DMS53 treated with DMSO at 0.1 percent for 48 hours (cell line): Measurements from ENCODE around the gene NFKBIA.
A peak's percentile ranks its signal among the peaks of the same experiment; 100 is the strongest.
"Not testable (repeated sequence)": the region's sequence is repeated elsewhere in the genome, so short reads cannot be mapped to it uniquely, and the experiment has no call there.

Experiments used
- DNase-seq: peaks from one replicate; lab custom pipeline; 2025; ENCODE audit not compliant: unreplicated experiment; lab: John Stamatoyannopoulos, UW

The NFKBIA gene, protein sequence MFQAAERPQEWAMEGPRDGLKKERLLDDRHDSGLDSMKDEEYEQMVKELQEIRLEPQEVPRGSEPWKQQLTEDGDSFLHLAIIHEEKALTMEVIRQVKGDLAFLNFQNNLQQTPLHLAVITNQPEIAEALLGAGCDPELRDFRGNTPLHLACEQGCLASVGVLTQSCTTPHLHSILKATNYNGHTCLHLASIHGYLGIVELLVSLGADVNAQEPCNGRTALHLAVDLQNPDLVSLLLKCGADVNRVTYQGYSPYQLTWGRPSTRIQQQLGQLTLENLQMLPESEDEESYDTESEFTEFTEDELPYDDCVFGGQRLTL

DNA sequence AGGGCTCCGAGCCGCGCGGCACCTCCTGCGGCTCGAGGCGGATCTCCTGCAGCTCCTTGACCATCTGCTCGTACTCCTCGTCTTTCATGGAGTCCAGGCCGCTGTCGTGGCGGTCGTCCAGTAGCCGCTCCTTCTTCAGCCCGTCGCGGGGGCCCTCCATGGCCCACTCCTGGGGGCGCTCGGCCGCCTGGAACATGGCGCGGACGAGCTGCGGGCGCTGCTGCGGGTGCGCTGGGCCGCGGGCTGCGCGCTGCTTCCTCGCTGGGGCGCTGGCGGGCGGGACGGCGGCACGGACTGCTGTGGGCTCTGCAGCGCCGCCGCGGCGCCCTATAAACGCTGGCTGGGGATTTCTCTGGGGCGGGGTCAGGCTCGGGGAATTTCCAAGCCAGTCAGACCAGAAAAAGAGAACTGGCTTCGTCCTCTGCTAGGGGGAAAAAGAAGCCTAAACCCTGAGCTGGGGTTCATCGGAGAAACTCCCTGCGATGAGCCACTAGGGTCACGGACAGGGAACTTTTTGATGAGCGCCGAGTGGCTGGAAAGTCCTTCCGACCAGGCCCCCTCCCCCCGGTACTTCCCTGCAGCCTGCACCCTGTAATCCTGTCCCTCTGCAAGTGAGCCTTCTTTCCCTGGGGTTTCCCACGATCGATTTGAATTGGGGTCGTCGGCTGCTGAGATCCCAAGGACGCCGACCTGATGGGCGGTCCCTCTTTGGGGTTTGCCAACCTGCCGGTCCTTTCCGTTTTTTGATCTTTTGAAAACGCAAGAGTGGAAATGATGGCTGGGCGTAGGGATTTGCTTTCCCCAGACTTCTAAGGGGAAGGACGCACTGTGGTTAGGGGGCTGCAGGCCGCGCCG is at the start of gene NFKBIA:
TSS of gene NFKBIA (minus strand) at position 301 of the 855 bp plus-strand sequence. CDS start at position 196, 105 bp downstream.
- peak; percentile 64 for DNase-seq

DNA sequence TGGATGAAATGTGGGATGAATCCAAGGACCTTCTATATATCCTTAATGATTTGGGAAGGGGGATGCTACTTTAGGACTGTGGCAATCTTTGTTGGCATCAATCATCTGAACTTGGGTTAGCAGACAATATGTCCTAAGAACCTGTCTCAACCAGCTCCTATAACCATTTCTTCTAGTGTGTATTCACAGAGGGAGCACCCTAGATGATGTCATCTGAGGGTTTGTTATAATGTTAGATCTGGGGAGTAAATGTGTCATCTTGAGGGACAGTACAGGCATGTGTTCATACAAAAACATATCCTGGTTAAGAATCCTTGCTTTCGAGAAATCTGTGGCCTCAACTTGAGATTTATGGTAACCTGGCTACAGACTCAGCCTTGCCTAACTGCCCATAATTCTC is 41.9 kb upstream of the NFKBIA start:
- no peak for DNase-seq

DNA sequence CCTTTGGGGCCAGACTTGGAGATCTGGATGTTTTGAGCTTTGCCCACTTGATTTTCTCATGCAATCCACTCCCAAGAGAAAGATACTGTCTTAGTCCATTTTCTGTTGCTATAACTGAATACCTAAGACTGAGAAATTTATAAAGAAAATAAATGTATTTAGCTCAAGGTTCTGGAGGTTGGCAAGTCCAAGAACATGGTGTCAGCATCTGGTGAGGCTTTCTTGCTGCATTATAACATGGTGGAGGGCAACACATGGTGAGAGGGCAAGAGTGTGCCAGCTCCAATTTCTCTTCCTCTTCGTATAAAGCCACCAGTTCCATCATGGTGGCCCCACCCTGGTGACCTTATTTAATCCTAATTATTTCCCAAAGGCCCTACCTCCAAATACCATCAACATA is 39.6 kb upstream of the NFKBIA start:
- no peak for DNase-seq

DNA sequence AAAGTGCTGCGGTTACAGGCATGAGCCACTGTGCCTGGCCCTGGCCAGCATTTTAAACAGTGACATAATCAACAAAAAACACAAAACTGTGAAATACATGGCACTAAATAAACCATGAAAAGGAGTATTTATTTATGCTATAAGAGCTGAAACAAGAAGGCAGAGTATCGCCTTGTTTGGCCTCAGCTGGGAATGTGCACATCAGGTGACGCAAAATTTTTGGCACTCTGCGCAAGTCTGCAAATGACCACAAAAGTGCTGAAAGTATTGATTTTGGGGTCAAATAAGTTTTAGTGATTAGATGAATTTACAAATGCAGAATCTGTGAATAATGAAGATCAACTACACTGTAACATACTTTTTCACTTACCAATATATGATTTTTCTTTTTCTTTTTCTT is 36.6 kb upstream of the NFKBIA start:
- no peak for DNase-seq

DNA sequence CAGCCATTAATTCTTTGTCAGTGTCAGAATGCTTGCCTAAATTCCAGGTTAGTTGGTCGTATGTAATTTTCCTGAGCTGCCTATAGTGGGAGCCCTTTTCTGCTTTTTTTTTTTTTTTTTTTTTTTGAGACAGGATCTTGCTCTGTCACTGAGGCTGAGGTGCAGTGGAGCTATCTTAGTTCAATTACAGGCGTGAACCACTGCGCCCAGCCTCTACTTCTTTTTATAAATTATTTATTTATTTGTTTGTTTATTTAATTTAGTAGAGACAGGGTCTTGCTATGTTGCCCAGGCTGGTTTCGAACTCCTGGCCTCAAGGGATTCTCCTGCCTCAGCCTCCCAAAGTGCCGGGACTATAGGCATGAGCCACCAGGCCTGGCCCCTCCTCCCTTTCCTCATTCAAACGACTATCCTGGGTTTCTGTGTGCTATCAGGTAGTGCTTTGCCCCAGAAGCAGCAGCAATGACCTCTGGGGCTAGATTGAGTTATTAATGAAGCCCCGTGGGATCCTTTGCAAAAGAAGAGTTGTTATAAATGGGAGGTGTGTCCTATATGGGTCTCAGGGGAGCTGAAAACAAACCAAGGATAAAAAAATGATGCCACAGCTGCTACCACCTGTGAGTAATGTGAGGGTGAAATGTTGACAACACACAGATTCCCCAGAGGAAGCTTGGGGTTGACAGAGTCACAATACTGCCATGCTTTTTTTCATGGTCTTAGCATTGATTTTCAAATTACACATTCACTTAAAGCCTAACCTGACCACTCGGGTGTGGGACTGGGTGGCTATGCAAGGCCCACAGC is 34.6 kb upstream of the NFKBIA start:
- peak; percentile 3 for DNase-seq

DNA sequence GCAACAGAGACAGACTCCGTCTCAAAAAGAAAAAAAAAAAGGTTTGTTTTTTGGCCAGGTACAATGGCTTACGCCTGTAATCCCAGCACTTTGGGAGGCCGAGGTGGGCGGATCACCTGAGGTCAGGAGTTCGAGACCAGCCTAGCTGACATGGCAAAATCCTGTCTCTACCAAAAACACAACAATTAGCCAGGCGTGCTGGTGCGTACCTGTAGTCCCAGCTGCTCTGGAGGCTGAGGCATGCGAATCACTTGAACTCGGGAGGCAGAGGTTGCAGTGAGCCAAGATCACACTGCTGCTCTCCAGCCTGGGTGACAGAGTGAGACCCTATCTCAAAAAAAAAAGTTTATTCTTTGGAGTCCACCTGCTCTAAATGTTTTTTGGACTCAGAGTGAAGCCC is 33.9 kb upstream of the NFKBIA start:
- DNase-seq = not testable (repeated sequence)

DNA sequence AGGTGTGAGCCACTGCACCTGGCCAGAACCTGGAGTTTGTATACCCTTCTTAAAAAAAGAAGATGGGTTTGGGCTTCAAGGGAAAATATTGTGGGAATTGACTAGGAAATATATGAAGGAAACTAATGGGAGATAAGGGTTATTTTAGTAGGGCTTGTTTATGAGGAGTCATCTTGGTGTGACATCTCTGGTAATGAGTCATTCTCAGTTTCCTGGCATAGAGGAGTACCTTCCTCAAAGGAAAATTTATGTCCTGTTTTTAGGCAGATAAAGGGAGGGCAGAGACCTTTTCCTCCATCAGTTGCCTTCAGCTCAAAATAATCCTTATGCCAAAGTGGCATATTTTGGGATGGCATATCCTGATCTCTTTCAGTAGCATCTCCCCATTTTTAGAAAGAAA is 30.6 kb upstream of the NFKBIA start:
- no peak for DNase-seq

DNA sequence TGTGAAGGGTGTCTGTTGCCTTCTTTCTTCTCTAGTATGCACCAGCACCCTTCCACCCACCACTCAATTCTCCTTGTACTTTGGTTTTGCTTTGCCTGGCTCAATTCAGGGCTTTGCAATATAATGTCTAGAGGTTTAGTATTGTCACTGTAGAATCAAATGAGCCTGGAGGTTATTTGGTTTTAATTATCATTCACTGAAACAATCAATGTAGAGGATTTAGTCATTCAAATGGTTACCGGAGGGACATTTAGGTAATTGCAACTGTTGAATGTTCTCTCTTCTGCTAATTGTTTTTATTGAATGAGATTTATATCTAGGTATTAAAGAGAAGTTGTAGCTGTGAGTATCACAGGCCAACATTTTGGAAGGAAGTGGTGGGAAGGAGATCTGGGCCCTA is 29.3 kb upstream of the NFKBIA start:
- DNase-seq = no peak

DNA sequence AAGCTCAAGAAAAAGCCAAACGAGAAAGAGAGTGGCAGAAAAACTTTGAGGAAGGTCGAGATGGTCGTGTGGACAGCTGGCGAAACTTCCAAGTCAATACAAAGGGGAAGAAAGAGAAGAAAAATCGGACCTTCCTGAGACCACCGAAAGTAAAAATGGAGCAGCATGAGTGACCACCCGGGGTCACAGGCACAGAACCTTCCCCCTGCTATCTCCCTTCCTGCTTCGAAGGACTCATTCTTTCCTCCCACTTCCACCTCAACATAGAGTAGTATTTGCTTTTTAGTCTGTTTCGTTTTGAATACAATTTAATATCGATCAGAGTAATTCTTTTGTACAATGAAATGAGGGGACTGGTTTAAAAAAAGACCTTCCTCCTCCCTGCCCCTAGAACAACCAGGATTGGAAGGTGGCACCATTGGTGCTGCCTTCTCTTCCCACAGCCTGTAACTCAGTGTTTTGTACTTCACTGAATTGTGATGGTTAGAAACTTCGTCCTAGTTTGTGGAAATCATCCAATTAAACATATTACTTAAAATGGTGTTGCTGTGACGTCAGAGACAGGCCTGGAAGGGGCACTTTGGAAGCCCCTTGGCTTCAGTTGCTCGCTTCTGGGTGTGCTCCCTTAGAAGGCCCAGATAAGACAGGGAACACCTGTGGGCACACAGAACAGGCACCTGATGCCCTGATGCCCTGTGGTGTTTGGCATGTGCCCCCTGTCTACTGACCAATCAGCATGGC is 26.1 kb upstream of the NFKBIA start:
- DNase-seq = no peak

DNA sequence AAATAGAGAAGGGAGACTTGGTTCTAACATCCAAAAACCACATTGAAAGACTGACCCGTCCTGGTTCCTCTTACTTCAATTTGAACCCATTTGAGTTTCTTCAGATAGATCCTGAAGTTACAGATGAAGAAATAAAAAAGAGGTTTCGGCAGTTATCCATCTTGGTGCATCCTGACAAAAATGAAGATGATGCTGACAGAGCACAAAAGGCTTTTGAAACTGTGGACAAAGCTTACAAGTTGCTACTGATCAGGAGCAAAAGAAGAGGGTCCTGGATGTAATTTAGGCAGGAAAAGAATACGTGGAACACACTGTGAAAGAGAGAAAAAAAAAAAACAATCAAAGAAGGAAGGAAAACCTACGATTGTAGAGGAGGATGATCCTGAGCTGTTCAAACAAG is 25.4 kb upstream of the NFKBIA start:
- no peak for DNase-seq

DNA sequence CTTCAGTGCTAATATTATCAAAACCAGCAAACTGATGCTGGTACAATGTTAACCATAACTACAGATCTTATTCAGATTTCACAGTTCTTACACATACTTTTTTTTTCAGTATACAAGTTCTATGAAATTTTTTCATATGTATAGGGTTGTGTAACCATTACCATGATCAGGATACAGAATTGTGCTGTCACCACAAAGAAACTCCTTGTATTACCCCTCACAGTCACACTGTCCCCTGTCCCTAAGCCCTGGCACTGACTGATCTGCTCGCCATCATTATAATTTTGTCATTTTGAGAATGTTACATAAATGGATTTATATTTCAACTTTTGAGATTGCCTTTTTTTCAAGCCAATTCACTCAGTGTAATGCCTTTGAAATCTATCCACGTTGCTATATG is 21.3 kb upstream of the NFKBIA start:
- DNase-seq = no peak

DNA sequence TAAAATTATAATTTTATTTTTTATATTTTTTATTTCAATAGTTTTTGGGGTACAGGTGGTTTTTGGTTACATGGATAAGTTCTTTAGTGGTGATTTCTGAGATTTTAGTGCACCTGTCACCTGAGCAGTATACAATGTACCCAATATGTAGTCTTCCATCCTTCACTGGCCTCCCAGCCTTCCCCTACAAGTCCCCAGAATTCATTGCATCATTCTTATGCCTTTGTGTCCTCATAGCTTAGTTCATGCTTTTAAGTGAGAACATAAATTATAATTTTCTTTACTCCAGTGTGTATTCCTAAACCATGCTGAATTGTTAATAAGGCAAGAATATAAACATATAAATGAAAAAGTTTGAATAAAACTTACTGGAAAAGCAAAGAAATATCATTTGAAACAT is 19.1 kb upstream of the NFKBIA start:
- no peak for DNase-seq

DNA sequence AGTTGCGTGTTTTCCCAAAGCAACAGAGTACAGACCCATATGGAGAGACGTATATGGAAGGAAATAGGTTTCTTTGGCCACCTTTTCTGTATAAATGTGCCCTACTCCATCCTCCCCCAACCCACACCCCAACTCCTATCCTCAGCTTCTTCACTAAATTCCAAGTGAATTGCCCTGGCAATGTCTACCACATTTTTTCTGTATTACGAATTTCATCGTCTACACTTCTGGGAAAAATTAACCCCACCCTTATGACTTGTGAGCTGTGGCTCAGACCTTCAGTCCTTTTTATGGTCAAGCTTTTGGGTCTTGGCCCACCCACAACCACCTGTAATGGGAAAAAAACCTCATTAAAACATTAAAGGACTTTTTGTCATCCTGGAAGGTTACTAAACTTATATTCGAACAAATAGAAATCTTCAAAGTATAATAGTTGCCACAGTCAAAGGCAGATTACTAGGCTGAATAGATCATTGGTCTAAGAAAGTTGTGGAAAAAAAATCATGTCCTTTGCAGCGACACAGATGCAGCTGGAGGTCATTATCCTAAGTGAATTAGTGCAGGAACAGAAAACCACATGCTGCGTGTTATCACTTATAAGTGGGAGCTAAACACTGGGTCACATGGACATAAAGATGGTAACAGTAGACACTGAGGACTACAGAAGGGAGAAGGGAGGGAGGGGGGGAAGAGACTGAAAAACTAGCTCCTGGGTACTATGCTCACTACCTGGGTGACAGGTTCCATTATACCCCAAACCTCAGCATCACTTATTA is 15.7 kb upstream of the NFKBIA start:
- DNase-seq = no peak

DNA sequence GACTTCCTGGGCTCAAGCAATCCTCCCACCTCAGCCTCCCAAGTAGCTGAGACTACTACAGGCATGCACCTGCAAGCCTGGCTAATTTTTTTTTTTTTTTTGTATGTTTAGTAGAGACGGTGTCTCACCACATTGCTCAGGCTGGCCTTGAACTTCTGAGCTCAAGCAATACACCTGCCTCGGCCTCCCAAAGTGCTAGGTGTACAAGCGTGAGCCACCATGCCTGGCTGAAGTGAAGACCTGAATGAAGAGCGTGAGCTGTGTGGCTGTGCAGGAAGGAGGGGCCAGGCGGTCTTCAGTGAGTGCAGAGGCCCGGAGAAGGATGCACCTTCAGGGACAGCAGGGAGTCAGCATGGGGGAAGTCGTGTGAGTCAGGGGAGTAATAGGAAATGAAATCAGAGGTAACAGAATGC is 14.9 kb upstream of the NFKBIA start:
- no peak for DNase-seq

DNA sequence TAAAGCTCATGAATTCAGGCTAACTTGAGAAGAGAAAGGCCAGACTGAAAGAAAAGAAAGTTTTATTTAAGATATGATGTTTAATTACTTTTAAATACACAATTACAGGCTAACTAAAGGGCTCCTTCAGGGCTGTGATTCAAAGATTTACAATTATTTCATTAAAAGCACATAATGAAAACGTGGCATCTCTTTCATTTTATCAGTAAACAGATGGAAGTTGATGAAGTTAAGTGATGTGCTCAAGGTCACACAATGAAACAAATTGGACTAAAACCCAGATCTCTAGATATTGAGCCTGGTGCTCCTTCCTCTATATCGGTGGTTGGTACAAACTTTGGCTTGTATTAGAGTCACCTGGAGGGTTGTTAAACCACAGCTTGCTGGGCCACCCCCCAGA is 13.5 kb upstream of the NFKBIA start:
- DNase-seq = no peak

DNA sequence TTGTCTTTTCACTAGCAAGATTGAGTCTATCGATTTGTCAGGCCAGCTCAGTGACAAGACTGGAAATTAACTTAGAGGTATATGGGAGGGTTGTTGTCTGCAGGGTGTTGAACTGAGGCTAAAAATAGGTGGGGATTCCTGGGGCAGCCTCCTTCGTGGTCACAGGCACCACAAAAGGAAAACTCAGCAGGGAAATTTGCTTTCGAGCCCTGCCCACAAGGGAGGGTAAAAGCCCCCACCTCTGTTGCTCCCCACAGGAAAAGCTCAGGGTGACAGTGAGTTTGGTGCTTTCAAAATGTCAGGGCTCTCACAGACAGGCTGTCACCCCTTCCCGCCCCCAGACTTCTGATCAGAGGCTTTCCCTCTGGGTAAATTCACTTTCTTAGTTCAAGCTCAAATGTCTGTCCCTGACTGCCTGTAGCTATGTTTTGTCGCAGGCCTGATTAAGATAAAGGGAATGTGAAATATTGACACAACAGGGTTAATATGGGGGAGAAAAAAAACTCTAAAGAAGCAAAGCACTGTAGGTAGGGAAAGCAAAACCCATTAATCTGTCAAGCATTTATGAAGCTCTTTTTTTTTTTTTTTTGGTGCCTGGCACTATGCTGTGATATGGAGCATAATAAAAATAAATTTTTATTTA is 11.7 kb upstream of the NFKBIA start:
- DNase-seq = no peak

DNA sequence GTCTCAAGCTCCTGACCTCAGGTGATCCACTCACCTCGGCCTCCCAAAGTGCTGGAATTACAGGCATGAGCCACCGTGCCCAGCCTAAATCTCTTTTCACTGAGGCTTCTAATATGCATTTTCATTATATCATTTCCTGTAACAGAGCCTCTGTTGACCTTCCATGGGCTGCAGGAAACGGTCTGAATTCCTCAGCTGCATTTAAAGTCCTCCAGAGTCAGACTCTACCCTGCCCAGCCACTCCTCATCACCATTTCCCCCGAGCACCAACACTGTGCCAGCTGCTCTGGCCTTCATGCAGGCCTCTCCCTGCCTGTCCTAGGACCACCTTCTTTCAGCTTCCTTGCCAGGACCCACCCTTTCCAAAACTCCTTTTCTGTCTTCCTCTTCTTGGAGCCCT is 9.8 kb upstream of the NFKBIA start:
- DNase-seq = no peak

DNA sequence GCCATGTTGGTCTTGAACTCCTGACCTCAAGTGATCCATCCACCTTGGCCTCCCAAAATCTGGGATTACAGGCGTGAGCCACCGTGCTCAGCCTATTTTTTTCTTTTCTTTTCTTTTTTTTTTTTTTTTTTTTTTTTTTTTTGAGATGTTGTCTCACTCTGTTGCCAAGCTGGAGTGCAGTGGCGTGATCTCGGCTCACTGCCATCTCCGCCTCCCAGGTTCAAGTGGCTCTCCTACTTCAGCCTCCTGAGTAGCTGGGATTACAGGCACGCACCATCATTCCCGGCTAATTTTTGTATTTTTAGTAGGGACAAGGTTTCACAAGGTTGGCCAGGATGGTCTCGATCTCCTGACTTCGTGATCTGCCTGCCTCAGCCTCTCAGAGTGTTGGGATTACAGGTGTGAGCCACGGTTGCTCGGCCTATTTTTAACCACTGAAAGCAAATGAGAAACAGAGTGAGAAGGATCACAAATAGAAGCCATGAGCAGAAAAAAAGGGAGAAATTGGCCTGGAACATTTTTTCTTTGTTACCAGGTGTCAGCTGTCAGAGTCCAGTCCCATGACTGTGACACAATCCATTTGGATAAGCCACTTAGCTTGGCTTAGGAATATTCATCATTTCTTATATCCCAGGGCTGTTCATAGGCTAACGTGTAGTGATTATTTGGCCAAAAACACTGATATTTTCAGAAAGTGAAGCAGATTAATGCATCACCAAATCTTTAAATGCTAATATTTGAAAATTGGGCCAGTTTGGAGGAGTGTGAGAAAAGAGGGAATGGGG is 7.9 kb upstream of the NFKBIA start:
- no peak for DNase-seq

DNA sequence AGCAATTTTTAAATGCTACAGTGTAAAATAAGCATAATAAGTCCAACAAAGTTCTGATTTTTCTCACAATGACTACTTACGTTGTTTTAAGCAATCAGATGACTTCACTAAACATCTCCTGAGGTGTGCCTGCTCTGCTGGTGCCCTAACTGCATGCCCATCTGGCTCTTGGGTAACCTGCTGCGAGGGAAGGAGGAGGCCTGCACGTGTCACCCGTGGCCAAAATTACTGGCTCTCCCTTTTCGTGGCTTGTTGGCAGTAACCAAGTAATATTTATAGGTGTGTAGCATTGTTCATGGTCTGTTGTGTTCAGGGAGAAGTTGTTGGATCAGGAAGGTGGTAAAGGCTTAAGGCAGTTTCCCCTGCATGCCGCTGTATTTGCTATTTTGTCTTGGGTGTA is 6.3 kb upstream of the NFKBIA start:
- no peak for DNase-seq
